RPMI8226 (cell line): Measurements from ENCODE around the gene RNU1-2.
"Not testable (repeated sequence)": the region's sequence is repeated elsewhere in the genome, so short reads cannot be mapped to it uniquely, and the experiment has no call there.

Experiments
- DNase-seq: peaks from one replicate; pipeline ENCODE4 v3.0.0-alpha.2; 2015

RNU1-2 gene

GRCh38 chr1:16895598-16896315 is at the start of gene RNU1-2:
TSS of gene RNU1-2 (plus strand) at chr1:16895980.
- peak; percentile 91 for DNase-seq

DNA sequence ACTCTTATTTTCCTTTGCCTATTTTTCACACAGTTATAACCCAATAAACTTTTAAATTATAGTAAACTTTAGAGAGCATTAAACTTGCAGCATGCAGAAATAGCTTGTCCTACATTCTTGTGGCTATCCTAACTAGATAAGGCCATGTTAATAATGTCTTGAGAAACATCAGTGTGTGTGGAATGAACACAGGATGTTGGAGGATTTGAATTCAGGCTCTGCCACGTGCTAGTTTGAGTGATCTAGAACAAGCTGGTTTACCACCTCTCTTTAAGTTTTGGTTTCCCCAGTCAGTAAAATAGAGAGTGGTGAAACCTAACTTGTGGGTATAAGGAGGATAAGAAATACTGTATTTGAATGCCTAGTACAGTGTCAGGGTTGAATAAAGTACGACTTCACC is 39.6 kb upstream of the RNU1-2 start:
- DNase-seq, result not testable (repeated sequence)

DNA sequence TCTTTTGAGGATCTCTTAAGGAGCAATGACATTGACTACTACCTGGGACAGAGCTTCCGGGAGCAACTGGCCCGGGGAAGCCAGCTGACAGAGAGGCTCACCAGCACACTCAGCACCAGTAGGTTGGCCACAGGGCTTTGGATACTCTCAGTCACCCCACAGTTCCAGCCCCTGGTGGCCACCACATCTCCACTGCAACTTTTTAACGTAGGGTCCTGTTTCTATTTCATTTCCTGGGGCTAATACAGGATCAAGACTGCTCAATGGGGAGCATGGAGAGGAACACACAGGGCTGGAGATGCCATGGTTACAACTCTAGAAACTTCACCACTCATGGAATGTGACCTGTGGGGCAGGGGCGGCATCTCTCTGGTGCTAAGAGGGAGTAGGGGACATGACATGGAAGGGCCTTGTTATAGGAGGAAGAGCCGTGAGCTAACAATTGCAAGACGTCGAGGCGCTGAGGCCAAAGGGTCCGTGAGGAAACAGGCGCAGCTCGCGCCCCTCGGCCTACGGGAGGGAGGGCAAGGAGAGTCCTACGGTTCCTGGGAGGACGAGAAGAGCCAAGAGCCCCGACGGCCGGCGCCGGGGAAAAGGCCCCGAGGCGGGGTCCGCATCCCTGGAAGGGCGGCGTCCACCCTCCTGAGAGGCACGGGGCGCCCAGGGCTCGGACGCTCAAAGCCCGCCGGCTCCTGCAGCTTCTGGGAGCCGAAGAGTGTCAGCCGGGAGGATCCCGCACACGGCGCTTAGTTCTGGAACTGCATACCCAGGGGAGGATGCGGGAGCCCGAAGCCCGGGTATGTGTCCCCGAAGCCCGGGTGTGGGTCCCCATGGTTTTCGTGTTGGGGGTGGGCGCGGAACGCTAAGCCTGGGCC is 36.4 kb upstream of the RNU1-2 start:
- DNase-seq, result not testable (repeated sequence)

DNA sequence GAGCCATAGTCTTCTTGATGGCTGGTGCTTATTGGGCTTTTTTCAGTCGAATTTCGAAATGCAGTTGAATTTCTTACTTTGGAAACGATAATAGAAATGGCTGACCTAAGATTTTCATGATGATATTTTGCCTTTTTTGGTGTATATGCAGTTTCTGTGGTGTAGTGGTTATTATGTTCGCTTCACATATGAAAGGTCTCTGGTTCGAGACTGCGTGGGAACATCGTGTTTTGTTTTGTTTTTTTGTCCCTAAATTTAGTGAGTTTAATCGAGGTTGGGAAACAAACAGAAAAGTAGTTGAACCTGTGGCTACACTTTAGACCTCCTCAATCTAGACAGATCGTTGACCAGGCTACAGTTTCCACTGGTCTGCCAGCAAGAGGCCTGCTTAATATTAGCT is 35.7 kb upstream of the RNU1-2 start:
- DNase-seq, result not testable (repeated sequence)

DNA sequence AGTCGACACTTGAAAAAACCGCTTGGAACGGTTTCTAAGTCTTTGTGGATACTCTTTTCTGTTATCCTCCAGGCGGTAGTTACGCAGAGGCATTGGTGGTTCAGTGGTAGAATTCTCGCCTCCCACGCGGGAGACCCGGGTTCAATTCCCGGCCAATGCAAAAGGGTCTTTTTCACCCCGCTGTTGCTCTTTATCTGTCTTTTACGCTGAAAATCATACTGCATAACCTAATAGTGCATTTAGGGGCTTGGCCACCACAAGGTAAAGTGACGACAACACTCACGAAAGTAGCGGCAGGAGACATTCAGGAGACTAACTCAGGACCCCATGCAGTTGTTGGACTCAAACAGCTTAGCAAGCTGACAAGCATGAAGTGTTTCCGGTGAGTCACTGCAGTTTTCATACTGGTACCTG is 33.9 kb upstream of the RNU1-2 start:
- DNase-seq, result not testable (repeated sequence)

GRCh38 chr1:16862415-16862814 is 33.4 kb upstream of the RNU1-2 start:
- DNase-seq, result not testable (repeated sequence)

DNA sequence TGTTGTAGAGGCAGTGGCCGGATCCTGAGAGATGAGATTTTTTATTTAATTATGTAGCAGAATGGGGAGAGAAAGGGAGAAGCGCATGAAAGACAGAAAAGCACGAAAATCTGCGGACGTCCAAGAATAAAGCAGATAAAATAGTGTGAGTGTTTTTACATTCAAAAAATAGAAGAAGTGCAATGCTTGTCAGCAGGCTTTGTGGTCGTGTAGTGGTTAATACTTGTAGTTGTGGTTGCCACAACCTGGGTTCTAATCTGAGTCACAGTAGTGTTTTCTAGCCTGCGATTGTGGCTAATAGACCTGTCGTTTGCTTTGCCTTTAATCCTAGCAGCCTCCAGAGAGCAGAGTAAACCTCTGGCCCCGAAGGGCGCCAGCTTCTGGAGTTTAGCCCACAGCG is 32.8 kb upstream of the RNU1-2 start:
- DNase-seq, result not testable (repeated sequence)

GRCh38 chr1:16866926-16867707 is 28.7 kb upstream of the RNU1-2 start:
- not testable (repeated sequence) for DNase-seq

DNA sequence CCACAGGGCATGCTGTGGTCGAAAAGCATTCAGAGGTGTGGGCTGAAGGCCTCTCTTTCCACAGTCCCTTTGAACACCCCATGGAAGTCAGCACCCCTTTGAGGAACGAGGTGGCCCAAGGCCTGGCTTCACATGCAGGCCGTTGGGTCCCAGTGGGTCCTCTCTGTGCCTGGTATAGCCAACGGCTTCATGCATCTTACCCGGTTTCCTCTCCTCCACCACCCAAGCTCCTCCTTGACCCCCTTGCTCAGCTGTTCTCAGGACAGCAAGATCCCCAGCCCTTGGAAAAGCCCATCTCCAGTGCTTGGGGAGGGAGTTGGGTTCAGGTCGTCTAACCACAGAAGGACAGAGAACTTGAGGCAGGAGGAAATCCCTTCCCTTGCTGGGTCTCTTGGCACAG is 27.0 kb upstream of the RNU1-2 start:
- not testable (repeated sequence) for DNase-seq

DNA sequence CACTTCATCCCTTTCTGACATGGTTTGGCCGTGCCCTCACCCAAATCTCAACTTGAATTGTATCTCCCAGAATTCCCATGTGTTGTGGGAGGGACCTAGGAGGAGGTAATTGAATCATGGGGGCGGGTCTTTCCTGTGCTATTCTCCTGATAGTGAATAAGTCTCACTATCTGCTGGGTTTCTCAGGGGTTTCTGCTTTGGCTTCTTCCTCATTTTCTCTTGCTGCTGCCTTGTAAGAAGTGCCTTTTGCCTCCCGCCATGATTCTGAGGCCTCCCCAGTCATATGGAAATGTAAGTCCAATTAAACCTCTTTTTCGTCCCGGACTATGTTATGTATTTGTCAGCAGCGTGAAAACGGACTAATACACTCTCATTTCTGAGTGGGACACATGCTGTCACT is 25.8 kb upstream of the RNU1-2 start:
- not testable (repeated sequence) for DNase-seq

GRCh38 chr1:16871171-16871570 is 24.6 kb upstream of the RNU1-2 start:
- not testable (repeated sequence) for DNase-seq

GRCh38 chr1:16872152-16873075 is 23.4 kb upstream of the RNU1-2 start:
- DNase-seq, result peak; percentile 31

GRCh38 chr1:16873076-16873879 is 22.5 kb upstream of the RNU1-2 start:
- not testable (repeated sequence) for DNase-seq

GRCh38 chr1:16874968-16875765 is 20.6 kb upstream of the RNU1-2 start:
- not testable (repeated sequence) for DNase-seq

DNA sequence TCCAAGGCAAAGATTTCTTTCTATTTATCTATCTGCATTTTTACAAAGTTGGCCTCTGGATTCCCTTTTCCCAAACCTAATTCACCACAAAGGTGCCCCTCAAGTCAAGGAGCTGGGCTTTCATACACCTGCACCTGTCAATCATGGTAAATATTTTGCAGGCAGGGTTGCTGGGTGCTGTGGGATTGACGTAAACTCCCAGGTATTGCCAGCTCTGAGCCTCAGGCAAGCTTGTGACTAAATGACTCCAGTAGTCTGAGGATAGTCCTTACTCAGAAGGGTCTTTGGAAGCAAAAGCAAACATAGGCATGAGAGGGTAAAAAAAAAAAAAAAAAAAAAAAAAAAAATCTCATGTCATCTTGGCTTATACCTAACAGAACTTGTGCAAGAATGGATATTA is 14.0 kb upstream of the RNU1-2 start:
- DNase-seq, result not testable (repeated sequence)

GRCh38 chr1:16882986-16883385 is 12.8 kb upstream of the RNU1-2 start:
- no peak for DNase-seq

DNA sequence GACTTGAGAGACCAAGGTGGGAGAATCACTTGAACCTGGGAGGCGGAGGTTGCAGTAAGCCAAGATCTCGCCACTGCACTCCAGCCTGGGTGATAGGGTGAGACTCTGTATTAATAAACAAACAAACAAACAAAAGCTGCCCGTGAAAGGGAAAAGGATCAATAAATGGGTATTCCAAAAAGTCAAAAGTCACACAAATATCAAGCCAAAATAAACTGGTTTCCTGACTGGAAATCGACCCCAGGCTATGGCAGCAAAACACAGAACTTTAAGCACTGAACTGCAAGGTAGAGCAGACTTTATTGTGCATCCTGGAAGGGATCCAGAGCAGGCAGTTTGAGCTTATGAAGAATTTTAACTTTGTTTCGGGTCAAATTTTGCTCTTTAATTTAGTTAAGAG is 11.3 kb upstream of the RNU1-2 start:
- DNase-seq, result not testable (repeated sequence)

GRCh38 chr1:16886860-16887605 is 8.7 kb upstream of the RNU1-2 start:
- DNase-seq, result no peak
